H1 (cell line): Measurements from ENCODE around the gene SNAP47. TPM values are rescaled to one million over a fixed set of nuclear protein-coding genes. Genes with fewer than 3 reads are reported as not detected.

Experiments used
- ASH2L ChIP-seq: fragments of 200-600, 300-600 bp; sonication (generic); IDR thresholded peaks from one replicate; pipeline ENCODE4 v1.7.1; 2017; ENCODE audit warnings: low read length
- ATF2 ChIP-seq: IDR thresholded peaks from 2 replicates; pipeline ENCODE4 v1.6.1; 2012; ENCODE audit warnings: low read length, inconsistent platforms
- BRCA1 ChIP-seq: IDR thresholded peaks from 2 replicates; pipeline ENCODE4 v1.6.1; 2012; ENCODE audit warnings: low read depth, low read length, improper control_type of control experiment
- CTCF ChIP-seq, 3 experiments: IDR thresholded peaks; 1 replicate in 2 of 3; 2 replicates in 1 of 3; pipeline versions ENCODE4 v1.5.1 to v1.6.1; 2011; ENCODE audit warnings: low read length in 3 of 3, mild to moderate bottlenecking in 3 of 3, inconsistent platforms in 2 of 3, low read depth in 1 of 3, moderate library complexity in 1 of 3; ENCODE audit not compliant: insufficient read depth in 1 of 3; ENCODE audit errors: control extremely low read depth in 1 of 3
- E2F6 ChIP-seq: IDR thresholded peaks from 2 replicates; pipeline ENCODE4 v1.6.1; 2012; ENCODE audit warnings: inconsistent platforms
- GTF2F1 ChIP-seq: IDR thresholded peaks from 2 replicates; pipeline ENCODE4 v1.6.1; 2012; ENCODE audit warnings: low read depth, low read length, improper control_type of control experiment, borderline replicate concordance
- HDAC2 ChIP-seq, 2 experiments: fragments of 300-600 bp in 1 of 2; sonication (generic) in 1 of 2; IDR thresholded peaks; 2 replicates each; pipeline ENCODE4 v1.6.1; 2011 to 2012; ENCODE audit warnings: low read depth in 2 of 2, low read length in 2 of 2, mild to moderate bottlenecking in 2 of 2, moderate library complexity in 2 of 2, borderline replicate concordance in 1 of 2, inconsistent platforms in 1 of 2
- MAFK ChIP-seq: IDR thresholded peaks from 2 replicates; pipeline ENCODE4 v1.6.1; 2012; ENCODE audit warnings: low read depth, mild to moderate bottlenecking, improper control_type of control experiment, low read length
- RAD21 ChIP-seq, 2 experiments: IDR thresholded peaks in 1 of 2; conservative IDR thresholded peaks in 1 of 2; 2 replicates each; pipeline ENCODE4 v1.6.1; 2011; ENCODE audit warnings: low read depth in 2 of 2, low read length in 2 of 2, improper control_type of control experiment in 1 of 2, inconsistent platforms in 1 of 2, mild to moderate bottlenecking in 1 of 2, moderate library complexity in 1 of 2
- RNF2 ChIP-seq: fragments of 200-900, 300-1000 bp; sonication (generic); IDR thresholded peaks from 2 replicates; pipeline ENCODE4 v1.7.1; 2016; ENCODE audit warnings: borderline replicate concordance, low read depth, mild to moderate bottlenecking, antibody characterized with exemption, low read length; ENCODE audit not compliant: poor library complexity, severe bottlenecking; ENCODE audit errors: missing control alignments
- SIN3A ChIP-seq, 2 experiments: IDR thresholded peaks in 1 of 2; conservative IDR thresholded peaks in 1 of 2; 2 replicates each; pipeline ENCODE4 v1.6.1; 2011 to 2012; ENCODE audit warnings: low read length in 2 of 2, improper control_type of control experiment in 1 of 2, low read depth in 1 of 2, mild to moderate bottlenecking in 1 of 2
- SIRT6 ChIP-seq: IDR thresholded peaks from one replicate; pipeline ENCODE4 v1.7.1; 2012; ENCODE audit warnings: low read length, inconsistent platforms
- SP2 ChIP-seq: IDR thresholded peaks from 2 replicates; pipeline ENCODE4 v1.6.1; 2012; ENCODE audit warnings: mild to moderate bottlenecking, low read length, inconsistent platforms
- SRF ChIP-seq: IDR thresholded peaks from 2 replicates; pipeline ENCODE4 v1.6.1; 2011; ENCODE audit warnings: mild to moderate bottlenecking, low read depth, low read length, moderate library complexity
- polyA plus RNA-seq, 7 experiments: library from polyadenylated mRNA; depleted of rRNA in 3 of 7; stranded (reverse) in 5 of 7; unstranded in 2 of 7; fragments of >200 nt in 5 of 7; fragments of 200-250 nt in 2 of 7; gene quantifications; 1 replicate in 5 of 7; 2 replicates in 1 of 7; 4 replicates in 1 of 7; pipeline versions ENCODE4 v1.2.1 to v1.2.3, GENCODE V29; 2011 to 2013; ENCODE audit warnings: missing spikeins in 2 of 7, mixed read lengths in 2 of 7
- total RNA-seq: library from RNA; stranded (reverse); fragmentation: NEBNext Ultra II Directional; extraction: Animal tissue kit (Norgen Biotek cat#: 25700); gene quantifications from 2 replicates; pipeline ENCODE4 v1.2.1, GENCODE V29; 2021

Gene SNAP47
- total and polyA plus RNA-seq, 2 of the 8 experiments (the other 6 are each of a cell fraction or from before 2014, with no cell fraction given): 37.6 to 42.2 TPM

GRCh38 chr1:227815468-227816409 lies 80.5 kb downstream of the SNAP47 start, which contains the start of gene PRSS38 (continued):
- TF ChIP-seq CTCF (IDR thresholded peaks at IDR 0.05; ENCODE audit: control extremely low read depth in 1 of 3, insufficient read depth in 1 of 3, low read depth in 1 of 3, low read length in 3 of 3) (peak; percentile 29 to 53 (median 35)), BRCA1 (no peak), MAFK (no peak), ASH2L (no peak), E2F6 (0 out of 2 replicates have a peak, but pooled peaks have one; percentile 19), RAD21 (IDR thresholded peaks at IDR 0.05 in 1 of 2, conservative IDR thresholded peaks at IDR 0.05 in 1 of 2; ENCODE audit: low read depth in 2 of 2, low read length in 2 of 2) (no peak), GTF2F1 (no peak), SIN3A (conservative IDR thresholded peaks at IDR 0.05 in 1 of 2, IDR thresholded peaks at IDR 0.05 in 1 of 2; ENCODE audit: low read depth in 1 of 2, low read length in 2 of 2) (no peak), SRF (no peak), SP2 (no peak), HDAC2 (IDR thresholded peaks at IDR 0.05; ENCODE audit: borderline replicate concordance in 1 of 2, low read depth in 2 of 2, low read length in 2 of 2) (no peak), ATF2 (no peak), SIRT6 (no peak), RNF2 (no peak)
- TF ChIP-seq, all 59 proteins: peak for 3
